Mammary microvascular endothelial cell (primary cell): ENCODE measurements around the gene PMVK. TPM values are rescaled to one million over a fixed set of nuclear protein-coding genes. Genes with fewer than 3 reads are reported as not detected.

Experiments used
- total RNA-seq: library from RNA; depleted of rRNA; stranded (reverse); fragments of >200 nt; gene quantifications from 2 replicates; pipeline ENCODE4 v1.2.3, GENCODE V29; 2015

PMVK gene
- 11.4 and 13.8 TPM in 2 replicates for total RNA-seq

GRCh38 chr1:154936555-154937084 lies at the start of gene PMVK:
Gene PMVK, minus strand, starts transcription at chr1:154936719. Its CDS starts 34 bp downstream, at chr1:154936685.

DNA sequence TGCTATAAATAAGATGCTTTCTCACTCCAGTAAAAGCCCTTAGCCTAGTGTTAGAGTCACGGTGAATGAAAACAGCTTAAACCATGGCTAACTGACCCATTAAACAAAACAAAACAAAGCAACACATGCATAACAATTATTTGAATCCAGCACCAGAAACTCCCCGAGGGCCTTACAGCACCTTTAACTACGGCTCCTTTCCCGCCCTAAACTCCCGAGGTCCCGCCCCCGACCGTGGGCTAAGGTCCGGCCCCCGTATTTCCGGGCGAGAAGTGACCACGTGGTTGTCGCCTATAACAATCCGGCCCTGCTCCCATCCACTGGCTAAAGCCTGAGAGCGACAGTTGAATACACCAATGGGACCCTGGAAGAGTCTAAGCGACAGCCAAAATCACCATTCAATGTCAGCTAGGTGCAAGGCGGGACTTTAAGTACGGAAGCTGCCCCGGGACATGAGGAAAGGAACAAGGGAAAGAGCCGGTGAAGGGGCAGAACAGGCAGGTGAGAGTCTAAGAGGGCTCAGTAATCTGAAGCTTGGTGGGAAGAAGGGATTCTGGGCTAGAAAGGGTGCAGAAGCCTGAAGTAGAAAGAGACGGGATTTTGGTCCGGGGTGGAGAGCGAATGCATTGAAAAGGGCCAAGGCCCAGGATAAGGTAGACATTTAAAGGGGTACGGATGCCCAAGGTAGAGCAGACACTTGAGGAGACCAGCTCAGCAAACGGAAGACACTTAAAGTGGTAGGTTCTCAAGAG lies 46.6 kb upstream of the PMVK start, which contains the start of gene FLAD1:
FLAD1 (plus strand) TSS at position 448 of the 752 bp plus-strand sequence. CDS start 351 bp downstream, outside the sequence.

DNA sequence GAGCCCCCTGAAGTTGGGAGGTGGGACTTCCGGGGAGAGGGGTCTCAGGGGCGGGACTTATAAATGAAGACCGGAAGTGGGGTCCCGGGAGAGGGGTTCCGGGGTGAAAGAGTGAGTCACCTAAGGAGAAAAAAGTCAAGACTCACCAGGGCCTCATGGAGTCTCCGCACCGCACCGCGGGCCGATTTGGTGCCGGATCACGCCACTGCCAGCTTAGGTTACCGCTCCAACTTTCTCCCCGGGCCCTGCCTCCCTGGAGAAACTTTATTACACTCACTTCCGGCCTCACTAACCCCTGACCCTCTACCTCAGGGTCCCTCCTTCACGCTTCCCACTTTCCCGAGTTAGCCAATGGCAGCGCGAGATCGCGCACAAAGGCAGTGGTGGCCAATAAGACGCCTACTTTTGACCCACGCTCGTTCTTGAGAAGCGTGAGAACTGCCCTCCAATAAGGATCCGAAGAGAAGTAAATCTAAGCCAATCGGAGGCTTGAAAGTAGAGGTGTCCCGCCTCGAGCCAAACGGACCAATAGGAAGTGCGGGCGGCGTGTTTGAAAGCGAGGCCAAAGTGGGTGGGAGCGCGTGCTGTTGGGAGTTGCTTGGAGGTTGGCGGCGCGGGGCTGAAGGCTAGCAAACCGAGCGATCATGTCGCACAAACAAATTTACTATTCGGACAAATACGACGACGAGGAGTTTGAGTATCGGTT lies 37.7 kb upstream of the PMVK start, which contains the start of gene CKS1B:
CKS1B (plus strand) TSS at position 580 of the 706 bp plus-strand sequence; CDS start at position 645, 65 bp downstream.

DNA sequence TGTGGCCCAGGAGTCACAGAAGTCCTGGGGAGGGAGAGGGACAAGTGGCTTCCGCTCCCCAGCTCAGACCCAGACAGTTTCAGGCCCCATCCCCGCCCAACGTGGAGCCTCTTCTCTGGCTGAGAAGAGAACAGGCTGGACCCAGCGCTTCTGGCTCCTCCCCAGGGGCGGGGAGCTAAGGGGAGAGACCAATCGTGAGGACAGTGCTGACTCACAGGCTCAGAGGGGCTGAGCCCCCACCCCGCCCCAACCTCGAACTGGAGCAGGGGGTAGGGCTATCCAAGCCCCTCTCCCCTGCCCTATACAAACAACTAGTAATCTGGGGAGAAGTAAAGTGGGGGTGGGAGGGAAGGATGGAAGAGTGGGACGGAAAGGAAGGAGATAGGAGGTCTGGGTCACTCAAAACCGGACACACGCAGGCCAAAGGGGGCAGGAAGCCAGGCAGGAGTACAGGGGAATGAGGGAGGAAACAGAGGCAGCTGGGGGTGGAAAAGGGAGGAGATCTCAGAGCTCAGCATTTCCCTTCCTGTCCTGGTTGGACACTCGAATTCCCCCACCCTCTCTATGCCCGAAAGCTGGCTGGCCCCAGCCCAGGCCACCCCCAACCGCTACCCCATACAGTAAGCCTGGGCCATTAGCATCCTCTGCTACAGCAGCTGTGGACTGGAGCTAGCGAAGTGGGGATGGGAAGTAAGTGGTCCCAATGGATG lies 34.3 kb upstream of the PMVK start, which contains the start of gene SHC1:
SHC1 (minus strand) TSS at position 117 of the 710 bp plus-strand sequence. CDS start 221 bp downstream, outside the sequence.

DNA sequence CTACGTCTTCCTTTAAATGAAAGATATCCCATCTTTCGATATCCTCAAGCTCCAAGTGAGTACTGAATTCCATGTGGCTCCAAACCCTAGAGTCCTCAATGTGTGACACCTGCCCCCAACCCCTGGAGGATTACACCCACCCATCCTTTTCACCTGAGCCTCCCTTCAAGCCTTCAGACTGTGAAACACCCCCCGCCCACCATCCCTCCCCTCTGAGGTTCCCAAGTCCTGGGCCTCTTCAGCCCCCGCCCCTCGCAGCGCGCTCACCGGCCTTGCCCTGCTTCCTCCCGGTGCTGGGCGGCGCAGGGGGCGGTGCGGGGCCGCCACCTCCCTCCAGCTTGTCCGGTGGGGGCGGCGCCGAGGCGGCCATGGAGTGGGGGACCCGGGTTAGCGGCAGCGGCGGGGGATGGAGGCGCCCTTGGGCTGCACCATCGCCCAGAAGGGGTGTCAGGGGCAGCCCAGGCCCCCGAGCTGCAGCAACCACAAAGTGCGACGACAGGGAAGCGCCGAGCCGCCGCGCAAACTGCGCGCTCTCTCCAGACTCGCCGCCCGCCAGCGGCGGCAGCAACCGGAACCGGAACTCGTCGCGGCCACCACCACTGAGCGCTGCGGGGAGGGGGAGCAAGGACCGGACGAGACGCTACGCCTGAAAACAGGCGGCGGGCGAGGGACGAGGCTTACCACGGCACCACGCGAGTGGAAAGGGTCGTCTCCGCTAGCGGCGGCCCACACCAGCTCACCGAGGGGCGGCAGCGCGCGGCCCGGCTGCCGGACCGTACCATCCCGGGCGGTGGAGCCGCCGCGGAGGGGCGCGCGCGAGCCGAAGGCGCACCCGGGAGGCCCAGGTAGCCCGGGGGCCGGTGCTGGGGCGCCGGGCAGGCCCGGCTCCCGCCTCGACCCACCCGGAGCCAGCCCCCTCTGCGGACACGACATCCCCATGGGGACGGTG lies 25.0 kb upstream of the PMVK start, which contains the start of gene PYGO2:
PYGO2 (minus strand) TSS at position 576 of the 949 bp plus-strand sequence; CDS start at position 370, 206 bp downstream.

GRCh38 chr1:154955718-154956543 lies 19.4 kb upstream of the PMVK start, which contains the start of gene PBXIP1:
Gene PBXIP1, minus strand, starts transcription at chr1:154956099. Its CDS starts 2,378 bp downstream, at chr1:154953721.

Other genes with a start within 250 kb of the PMVK start
- gene KCNN3, start 66.4 kb downstream of the PMVK start, total RNA-seq: 0.40 and 0.64 TPM in 2 replicates
- gene PBXIP1, start 19.4 kb upstream of the PMVK start, total RNA-seq: 41.0 and 47.8 TPM in 2 replicates
- gene PYGO2, start 25.1 kb upstream of the PMVK start, total RNA-seq: 13.3 and 13.9 TPM in 2 replicates
- 224 and 240 TPM in 2 replicates for gene SHC1, start 34.0 kb upstream of the PMVK start, total RNA-seq
- gene CKS1B, start 38.0 kb upstream of the PMVK start, total RNA-seq: 186 and 213 TPM in 2 replicates
- 27.8 and 32.6 TPM in 2 replicates for gene FLAD1, start 46.6 kb upstream of the PMVK start, total RNA-seq
- not detected in 2 replicates for gene LENEP, start 56.9 kb upstream of the PMVK start, total RNA-seq
- gene ZBTB7B, start 66.1 kb upstream of the PMVK start, total RNA-seq: 14.7 and 15.7 TPM in 2 replicates
- gene DCST2, start 97.1 kb upstream of the PMVK start, total RNA-seq: not detected in 2 replicates
- gene DCST1, start 97.1 kb upstream of the PMVK start, total RNA-seq: not detected in 2 replicates
- 763 and 804 TPM in 2 replicates for gene ADAM15, start 114.6 kb upstream of the PMVK start, total RNA-seq
- 7.9 and 9.4 TPM in 2 replicates for gene EFNA4, start 127.0 kb upstream of the PMVK start, total RNA-seq
- 0.64 and 0.80 TPM in 2 replicates for gene EFNA3, start 142.1 kb upstream of the PMVK start, total RNA-seq
- gene EFNA1, start 191.2 kb upstream of the PMVK start, total RNA-seq: 30.8 and 33.2 TPM in 2 replicates
- 35.6 and 39.2 TPM in 2 replicates for gene SLC50A1, start 199.1 kb upstream of the PMVK start, total RNA-seq
- 98.3 and 118 TPM in 2 replicates for gene DPM3, start 203.8 kb upstream of the PMVK start, total RNA-seq
- 160 and 168 TPM in 2 replicates for gene KRTCAP2, start 236.6 kb upstream of the PMVK start, total RNA-seq
- gene TRIM46, start 237.1 kb upstream of the PMVK start, total RNA-seq: 1.4 and 2.7 TPM in 2 replicates